PC-9 (cell line): ENCODE data around the gene MAT2A.

Experiments used
- EZH2 ChIP-seq: fragments of 200-600 bp; sonication (generic); IDR thresholded peaks from 2 replicates; pipeline ENCODE4 v1.8.0; 2017; ENCODE audit warnings: antibody characterized with exemption, low read depth
- TF ChIP-seq, protein P1 (sequence below): fragments of 200-600 bp; sonication (generic); conservative IDR thresholded peaks from 2 replicates; pipeline ENCODE4 v1.6.1; 2017; ENCODE audit warnings: mixed run types, antibody characterized with exemption, mild to moderate bottlenecking, moderate library complexity

DNA sequence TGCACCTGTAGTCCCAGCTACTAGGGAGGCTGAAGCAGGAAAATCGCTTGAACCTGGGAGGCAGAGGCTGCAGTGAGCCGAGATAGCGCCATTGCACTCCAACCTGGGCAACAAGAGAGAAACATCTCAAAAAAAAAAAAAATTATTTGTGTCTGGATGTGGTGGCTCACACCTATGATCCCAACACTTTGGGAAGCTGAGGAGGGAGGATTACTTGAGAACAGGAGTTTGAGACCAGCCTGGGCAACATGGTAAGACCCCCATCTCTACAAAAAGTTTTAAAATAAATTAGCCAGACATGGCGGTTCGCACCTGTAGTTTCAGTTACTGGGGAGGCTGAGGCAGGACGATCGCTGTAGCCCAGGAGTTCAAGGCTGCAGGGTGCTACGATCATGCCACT lies 36.8 kb downstream of the MAT2A start:
- TF ChIP-seq, protein P1, sequence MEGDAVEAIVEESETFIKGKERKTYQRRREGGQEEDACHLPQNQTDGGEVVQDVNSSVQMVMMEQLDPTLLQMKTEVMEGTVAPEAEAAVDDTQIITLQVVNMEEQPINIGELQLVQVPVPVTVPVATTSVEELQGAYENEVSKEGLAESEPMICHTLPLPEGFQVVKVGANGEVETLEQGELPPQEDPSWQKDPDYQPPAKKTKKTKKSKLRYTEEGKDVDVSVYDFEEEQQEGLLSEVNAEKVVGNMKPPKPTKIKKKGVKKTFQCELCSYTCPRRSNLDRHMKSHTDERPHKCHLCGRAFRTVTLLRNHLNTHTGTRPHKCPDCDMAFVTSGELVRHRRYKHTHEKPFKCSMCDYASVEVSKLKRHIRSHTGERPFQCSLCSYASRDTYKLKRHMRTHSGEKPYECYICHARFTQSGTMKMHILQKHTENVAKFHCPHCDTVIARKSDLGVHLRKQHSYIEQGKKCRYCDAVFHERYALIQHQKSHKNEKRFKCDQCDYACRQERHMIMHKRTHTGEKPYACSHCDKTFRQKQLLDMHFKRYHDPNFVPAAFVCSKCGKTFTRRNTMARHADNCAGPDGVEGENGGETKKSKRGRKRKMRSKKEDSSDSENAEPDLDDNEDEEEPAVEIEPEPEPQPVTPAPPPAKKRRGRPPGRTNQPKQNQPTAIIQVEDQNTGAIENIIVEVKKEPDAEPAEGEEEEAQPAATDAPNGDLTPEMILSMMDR: no peak
- TF ChIP-seq EZH2: no peak
